Measurements from ENCODE around the gene SOWAHC.
A peak's percentile ranks its signal among the peaks of the same experiment; 100 is the strongest.
"Not testable (repeated sequence)": the region's sequence is repeated elsewhere in the genome, so short reads cannot be mapped to it uniquely, and the experiment has no call there.

Gene SOWAHC, protein sequence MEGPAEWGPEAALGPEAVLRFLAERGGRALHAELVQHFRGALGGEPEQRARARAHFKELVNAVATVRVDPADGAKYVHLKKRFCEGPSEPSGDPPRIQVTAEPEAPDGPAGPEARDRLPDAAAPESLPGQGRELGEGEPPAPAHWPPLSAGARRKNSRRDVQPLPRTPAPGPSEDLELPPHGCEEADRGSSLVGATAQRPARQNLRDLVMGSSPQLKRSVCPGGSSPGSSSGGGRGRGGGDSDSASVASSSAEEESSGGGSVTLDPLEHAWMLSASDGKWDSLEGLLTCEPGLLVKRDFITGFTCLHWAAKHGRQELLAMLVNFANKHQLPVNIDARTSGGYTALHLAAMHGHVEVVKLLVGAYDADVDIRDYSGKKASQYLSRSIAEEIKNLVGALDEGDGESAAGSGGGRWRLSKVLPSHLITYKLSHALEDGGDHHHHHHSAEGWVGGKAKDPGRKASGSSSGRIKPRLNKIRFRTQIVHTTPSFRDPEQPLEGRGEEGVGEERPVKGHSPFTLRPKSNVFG

DNA sequence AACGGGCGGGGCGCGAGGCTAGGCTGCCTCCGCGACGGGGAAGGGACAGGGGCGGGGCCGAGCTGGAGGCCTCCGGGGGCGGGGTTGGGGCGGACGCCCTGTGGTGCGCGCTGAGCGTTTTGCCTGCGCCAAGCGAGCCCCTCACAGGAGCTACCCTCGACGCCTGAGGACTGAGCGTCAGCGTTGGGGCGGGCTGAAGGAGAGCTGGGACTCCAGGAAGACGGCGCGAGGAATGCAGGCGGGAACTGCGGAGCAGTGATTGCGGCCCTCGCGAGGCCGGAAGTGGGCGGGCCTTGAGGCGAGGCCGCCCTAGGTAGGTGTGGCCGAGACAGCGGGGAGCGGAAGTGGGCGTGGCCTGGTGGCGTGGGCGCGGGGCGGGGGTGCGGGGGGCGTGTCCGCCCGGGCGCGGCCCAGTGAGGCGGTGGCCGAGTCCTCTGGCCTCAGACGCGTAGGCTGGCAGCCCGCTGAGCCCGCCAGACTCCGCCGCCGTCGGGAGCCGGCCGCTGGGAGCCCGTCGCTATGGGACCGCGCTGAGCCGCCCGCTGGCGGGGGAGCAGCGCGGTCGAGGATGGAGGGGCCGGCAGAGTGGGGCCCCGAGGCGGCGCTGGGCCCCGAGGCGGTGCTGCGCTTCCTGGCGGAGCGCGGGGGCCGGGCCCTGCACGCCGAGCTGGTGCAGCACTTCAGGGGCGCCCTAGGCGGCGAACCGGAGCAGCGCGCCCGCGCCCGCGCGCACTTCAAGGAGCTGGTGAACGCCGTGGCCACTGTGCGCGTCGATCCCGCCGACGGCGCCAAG is at the start of gene SOWAHC, which contains the start of gene SEPTIN10:
SOWAHC (plus strand) TSS at position 443 of the 793 bp plus-strand sequence; CDS start at position 569, 126 bp downstream.
SEPTIN10 (minus strand) TSS at position 45 of the 793 bp plus-strand sequence. CDS start 139 bp downstream, outside the sequence.
- DNase-seq (ENCODE audit: extremely low read depth in 1 of 2, low read depth in 1 of 2), result peak; percentile 44 to 57

DNA sequence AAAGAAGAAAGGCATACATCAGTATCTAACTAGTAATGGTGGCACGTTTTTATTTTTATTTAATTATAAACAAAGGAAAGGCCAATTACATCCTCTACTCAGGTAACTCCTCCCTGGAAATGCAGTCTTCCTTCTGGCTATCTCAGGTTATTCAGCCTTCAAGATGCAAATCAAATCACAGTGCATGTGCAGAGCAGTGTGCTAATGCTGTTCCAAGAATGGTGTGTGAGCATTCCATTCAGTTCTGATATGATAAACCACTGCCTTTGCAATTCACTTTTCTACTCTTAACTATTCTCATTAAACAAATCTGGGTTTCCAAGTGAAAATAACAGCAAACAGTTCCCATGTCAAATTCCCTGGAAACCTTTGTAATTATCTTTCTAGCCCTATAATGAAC is 38.8 kb upstream of the SOWAHC start:
- no peak for DNase-seq (ENCODE audit: extremely low read depth in 1 of 2, low read depth in 1 of 2)

GRCh38 chr2:109577630-109578029 is 36.5 kb upstream of the SOWAHC start:
- not testable (repeated sequence) for DNase-seq (ENCODE audit: extremely low read depth in 1 of 2, low read depth in 1 of 2)

DNA sequence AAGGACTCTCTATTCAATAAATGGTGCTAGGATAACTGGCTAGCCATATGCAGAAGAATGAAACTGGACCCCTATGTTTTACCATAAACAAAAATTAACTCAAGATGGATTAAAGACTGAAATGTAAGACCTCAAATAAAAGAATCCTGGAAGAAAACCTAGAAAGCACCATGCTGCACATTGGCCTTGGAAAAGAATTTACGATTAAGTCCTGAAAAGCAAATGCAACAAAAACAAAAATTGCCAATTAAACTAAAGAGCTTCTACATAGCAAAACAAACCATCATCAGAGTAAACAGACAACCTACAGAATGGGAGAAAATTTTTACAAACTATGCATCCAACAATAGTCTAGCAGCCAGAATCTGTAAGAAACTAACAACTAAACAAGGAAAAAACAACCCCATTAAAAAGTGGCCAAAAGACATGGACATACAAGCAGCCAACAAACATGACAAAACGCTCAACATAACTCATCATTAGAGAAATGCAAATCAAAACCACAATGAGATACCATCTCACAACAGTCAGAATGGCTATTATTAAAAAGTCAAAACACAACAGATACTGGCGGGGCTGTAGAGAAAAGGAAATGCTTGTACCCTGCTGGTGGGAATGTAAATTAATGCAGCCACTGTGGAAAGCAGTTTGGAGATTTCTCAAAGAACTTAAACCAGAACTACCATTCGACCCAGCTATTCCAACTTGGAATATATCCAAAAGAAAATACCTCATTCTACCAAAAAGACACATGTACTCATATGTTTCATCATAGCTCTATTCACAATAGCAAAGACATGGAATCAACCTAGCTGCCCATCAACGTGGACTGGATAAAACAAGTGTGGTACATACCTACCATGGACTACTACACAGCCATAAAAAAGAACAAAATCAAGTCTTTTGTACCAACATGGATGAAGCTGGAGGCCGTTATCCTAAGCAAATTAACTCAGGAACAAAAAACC is 31.0 kb upstream of the SOWAHC start:
- DNase-seq (ENCODE audit: extremely low read depth in 1 of 2, low read depth in 1 of 2), result no peak

DNA sequence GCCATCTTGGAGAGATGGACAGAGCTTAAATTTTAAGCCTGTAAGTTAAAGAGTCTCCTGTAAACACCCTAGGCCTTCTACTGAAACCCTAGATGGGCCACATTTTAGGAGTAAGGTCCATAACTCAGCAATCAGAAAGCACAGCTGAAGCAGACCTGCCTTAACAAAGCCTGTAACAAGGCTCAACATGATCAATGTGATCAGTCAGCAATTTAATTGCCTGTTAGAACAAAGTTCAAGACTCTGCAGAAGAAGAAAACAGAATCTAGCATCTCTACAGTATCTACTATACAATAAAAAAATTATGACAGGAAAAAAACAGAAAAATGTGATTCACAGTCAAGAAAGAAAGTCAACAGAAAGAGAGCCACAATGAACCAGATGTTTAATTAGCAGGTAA is 27.5 kb upstream of the SOWAHC start:
- no peak for DNase-seq (ENCODE audit: extremely low read depth in 1 of 2, low read depth in 1 of 2)

DNA sequence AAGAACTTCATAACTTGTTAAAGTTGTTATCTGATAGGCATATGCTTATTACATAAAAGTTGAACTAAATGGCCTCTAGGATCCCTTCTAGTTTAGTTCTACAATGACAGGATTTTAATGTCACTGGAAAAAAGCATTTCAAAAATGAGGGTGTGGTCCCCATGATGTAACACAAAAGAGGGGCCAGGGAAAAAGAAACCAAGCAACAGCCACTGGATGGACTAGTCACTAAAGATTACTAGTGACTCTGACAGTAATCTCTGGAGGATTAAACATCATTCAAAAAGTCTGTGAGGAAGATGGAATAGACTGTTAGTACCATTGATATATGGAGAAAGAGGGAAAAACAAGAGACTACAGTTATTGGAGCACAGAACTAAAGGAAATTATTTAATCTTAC is 23.0 kb upstream of the SOWAHC start:
- no peak for DNase-seq (ENCODE audit: extremely low read depth in 1 of 2, low read depth in 1 of 2)

DNA sequence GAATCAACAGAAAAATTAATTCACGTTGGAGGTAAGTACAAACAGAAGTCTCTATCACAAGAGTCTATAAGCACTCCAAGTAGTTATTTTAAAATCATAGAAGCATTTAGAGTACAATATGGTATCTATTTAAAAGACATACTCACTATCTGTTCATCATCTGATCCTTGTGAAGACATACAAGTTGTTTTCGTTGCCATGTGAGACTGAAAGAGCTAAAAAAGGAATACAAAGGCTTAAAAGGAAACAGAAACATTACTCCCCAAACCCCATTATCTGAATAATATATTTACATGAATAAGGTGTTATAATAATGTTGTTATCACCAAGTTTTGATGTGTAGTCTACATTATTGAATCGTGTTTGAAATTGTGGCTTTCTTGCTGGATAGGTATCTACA is 21.3 kb upstream of the SOWAHC start:
- DNase-seq (ENCODE audit: extremely low read depth in 1 of 2, low read depth in 1 of 2), result no peak

DNA sequence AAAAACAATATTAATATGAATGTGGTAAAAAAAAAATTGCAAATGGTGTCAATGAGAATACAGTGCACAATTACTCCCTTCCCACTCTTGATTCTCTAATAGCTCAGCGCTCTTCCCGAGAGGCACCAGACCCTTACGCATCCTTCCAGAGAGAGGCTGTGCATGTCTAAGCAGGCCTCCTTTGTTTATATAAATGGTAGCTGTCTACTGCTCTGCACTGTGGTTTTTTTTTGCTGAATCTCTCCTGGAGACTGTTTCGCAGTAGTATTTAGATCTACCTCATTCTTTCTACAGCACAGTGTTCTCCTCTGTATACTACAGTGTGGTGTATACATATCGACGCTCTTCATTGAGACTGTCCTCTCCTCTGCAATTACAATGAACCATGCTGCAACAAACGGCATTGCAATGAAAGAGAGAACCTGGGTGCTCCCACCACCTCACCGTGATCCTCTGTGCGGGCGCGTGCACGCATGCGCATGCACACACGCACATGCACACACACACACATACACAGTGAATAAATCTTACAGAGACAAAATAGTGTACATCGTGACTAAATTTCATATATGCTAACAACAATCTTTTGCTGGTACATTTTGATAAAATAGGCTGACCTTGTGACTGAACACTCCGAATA is 19.8 kb upstream of the SOWAHC start:
- DNase-seq (ENCODE audit: extremely low read depth in 1 of 2, low read depth in 1 of 2), result no peak

DNA sequence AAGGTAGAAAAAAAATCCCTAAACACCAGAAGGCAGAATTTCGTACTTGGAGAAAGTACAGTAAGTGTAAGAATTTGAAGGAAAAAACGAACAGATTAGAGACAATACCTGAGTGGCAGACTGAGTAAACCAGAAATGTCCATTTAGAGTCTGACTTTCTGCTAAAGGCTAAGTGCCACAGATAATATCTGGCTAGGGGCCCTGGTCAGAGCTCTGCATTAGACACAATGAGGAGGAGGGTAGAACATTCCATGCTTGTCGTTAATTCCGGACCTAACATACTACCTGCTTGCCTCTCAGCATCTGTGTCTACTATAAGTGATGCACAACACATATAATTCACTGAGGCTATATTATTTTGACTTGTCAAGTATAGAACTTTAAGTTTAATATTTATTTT is 18.5 kb upstream of the SOWAHC start:
- DNase-seq (ENCODE audit: extremely low read depth in 1 of 2, low read depth in 1 of 2), result no peak

DNA sequence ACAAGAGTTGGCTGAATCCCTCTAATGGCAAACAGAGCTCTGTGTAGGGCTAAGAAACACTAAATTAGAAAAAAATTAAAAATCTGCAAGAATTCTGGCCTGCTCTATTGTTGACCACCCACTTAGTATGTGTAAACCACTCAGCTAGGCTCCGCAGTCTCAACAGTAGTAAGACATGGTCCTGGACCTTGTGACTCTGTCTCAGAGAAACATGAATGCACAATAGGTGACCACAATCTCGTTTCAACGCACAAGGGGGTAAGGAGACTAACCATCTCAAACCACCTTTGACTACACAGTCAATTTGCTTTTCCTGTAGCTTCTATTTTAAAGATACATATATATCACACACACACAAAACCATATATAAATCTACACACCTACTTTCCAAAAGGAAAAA is 16.9 kb upstream of the SOWAHC start:
- DNase-seq (ENCODE audit: extremely low read depth in 1 of 2, low read depth in 1 of 2), result no peak

GRCh38 chr2:109601783-109602182 is 12.4 kb upstream of the SOWAHC start:
- DNase-seq (ENCODE audit: extremely low read depth in 1 of 2, low read depth in 1 of 2), result no peak

GRCh38 chr2:109602617-109603188 is 11.5 kb upstream of the SOWAHC start:
- no peak for DNase-seq (ENCODE audit: extremely low read depth in 1 of 2, low read depth in 1 of 2)

- no peak for DNase-seq (ENCODE audit: extremely low read depth in 1 of 2, low read depth in 1 of 2)
Measured at GRCh38 chr2:109604597-109604996, 9.6 kb upstream of the SOWAHC start.

DNA sequence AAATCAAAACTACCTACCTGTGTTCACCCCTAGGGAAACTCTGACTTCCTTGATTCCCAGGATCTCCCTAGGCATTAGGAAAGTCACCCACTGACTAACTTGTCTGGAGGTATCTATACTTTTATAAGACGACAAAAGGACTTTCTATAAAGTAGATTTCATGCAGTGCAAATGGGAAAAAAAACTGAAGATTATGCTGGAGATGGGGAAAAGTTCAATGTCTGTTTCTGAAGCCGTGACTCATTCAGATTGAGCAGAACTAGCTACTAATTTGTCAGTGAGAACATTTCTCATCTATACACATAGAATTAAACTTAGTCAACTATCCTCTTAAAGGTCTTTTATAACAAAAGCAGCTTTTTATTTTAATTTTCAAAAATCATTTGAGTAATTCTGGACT is 6.4 kb upstream of the SOWAHC start:
- DNase-seq (ENCODE audit: extremely low read depth in 1 of 2, low read depth in 1 of 2), result no peak

- no peak for DNase-seq (ENCODE audit: extremely low read depth in 1 of 2, low read depth in 1 of 2)
Measured at GRCh38 chr2:109609352-109610024, 4.7 kb upstream of the SOWAHC start.

DNA sequence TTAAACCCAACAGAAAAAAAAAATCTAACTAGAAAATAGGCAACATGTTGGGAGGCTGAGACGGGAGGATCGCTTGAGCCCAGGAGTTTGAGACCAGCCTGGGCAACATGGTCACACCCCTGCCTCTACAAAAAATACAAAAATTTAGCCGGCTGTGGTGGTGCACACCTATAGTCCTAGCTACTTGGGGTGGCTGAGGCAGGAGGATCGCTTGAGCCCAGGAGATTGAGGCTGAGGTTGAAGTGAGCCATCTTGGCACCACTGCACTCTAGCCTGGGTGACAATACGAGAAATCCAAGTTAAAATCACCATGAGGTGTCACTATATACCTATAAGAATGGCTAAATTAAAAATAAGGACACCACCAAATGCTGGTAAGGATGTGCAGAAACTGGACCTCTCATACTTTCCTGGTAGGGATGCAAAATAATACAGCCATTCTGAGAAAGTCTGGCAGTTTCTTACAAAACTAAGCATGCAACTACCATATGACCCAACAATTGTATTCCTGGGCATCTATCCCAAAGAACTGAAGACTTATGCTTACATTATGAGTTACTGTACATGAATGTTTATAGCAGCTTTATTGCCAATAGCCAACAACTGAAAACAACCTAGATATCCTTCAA is 2.6 kb upstream of the SOWAHC start:
- DNase-seq (ENCODE audit: extremely low read depth in 1 of 2, low read depth in 1 of 2), result no peak

- DNase-seq (ENCODE audit: extremely low read depth in 1 of 2, low read depth in 1 of 2), result no peak
Measured at GRCh38 chr2:109613081-109613921, 863 bp upstream of the SOWAHC start.

All from stimulated activated CD8-positive, alpha-beta memory T cell treated with anti-CD3 and anti-CD28 coated beads, Interleukin-7, amount 100 ng/mL, for 48 hours (primary cell).